B cell (primary cell): ENCODE measurements around the gene FAM13B. TPM values are rescaled to one million over a fixed set of nuclear protein-coding genes. Genes with fewer than 3 reads are reported as not detected.
"Not testable (repeated sequence)": the region's sequence is repeated elsewhere in the genome, so short reads cannot be mapped to it uniquely, and the experiment has no call there.

ENCODE experiments used
- ATAC-seq: fragments of 200-7000 bp; cut with Tn5 transposase; one replicate; pipeline ENCODE4 v1.10.0; 2021; ENCODE audit warnings: low read depth, mild to moderate bottlenecking, moderate number of reproducible peaks, moderate library complexity
- CTCF ChIA-PET: fragments of 350-600 bp; sonication (Branson Sonifier 250); formaldehyde crosslinking; loops from one replicate; lab custom pipeline; 2021; ENCODE audit warnings: antibody characterized with exemption, inconsistent platforms; lab: Charles Lee
- POLR2A ChIA-PET: fragments of 350-600 bp; sonication (Branson Sonifier 250); formaldehyde crosslinking; loops from one replicate; lab custom pipeline; 2021; ENCODE audit warnings: antibody characterized with exemption; lab: Charles Lee
- DNase-seq: peaks from one replicate; pipeline ENCODE4 v3.0.0; 2013
- H2AFZ ChIP-seq: 2 replicates; pipeline ENCODE4 v1.6.1; 2012; ENCODE audit warnings: mild to moderate bottlenecking, low read depth, low read length; ENCODE audit not compliant: insufficient read depth, poor library complexity, severe bottlenecking
- H3K27ac ChIP-seq, 2 donors: 1 replicate in 1 of 2; 2 replicates in 1 of 2; pipeline ENCODE4 v1.5.1; 2012 to 2013; ENCODE audit warnings: low read length in 2 of 2, mild to moderate bottlenecking in 2 of 2, moderate library complexity in 1 of 2
- H3K27me3 ChIP-seq, 4 experiments: fragments of 200-600 bp in 1 of 4; sonication (generic) in 1 of 4; replicated peaks in 1 of 4; 1 replicate in 2 of 4; 2 replicates in 2 of 4; pipeline versions ENCODE4 v1.6.1 to v1.7.0; 2013 to 2016; ENCODE audit warnings: low read length in 3 of 4, mild to moderate bottlenecking in 2 of 4, mixed read lengths in 1 of 4, moderate library complexity in 1 of 4; ENCODE audit not compliant: insufficient read depth in 4 of 4, control insufficient read depth in 3 of 4; ENCODE audit errors: control extremely low read depth in 1 of 4
- H3K36me3 ChIP-seq, 2 experiments: replicated peaks in 1 of 2; 1 replicate in 1 of 2; 2 replicates in 1 of 2; pipeline versions ENCODE4 v1.6.1 to v1.7.1; 2013; ENCODE audit warnings: low read length in 1 of 2; ENCODE audit not compliant: insufficient read depth in 2 of 2, control insufficient read depth in 1 of 2; ENCODE audit errors: control extremely low read depth in 1 of 2, extremely low read depth in 1 of 2
- H3K4me1 ChIP-seq, 2 donors: fragments of 200-600 bp in 1 of 2; sonication (generic) in 1 of 2; 1 replicate in 1 of 2; 2 replicates in 1 of 2; pipeline versions ENCODE4 v1.5.1 to v1.6.1; 2013 to 2017; ENCODE audit warnings: low read length in 2 of 2; ENCODE audit not compliant: control insufficient read depth in 2 of 2, insufficient read depth in 2 of 2
- H3K4me2 ChIP-seq: replicated peaks from 2 replicates; pipeline ENCODE3; 2012; ENCODE audit warnings: mild to moderate bottlenecking, low read depth, low read length; ENCODE audit not compliant: poor library complexity, severe bottlenecking
- H3K4me3 ChIP-seq, 5 experiments: fragments of 200-600 bp in 1 of 5; sonication (generic) in 1 of 5; 1 replicate in 3 of 5; 2 replicates in 2 of 5; pipeline versions ENCODE4 v1.5.1 to v1.7.0; 2011 to 2016; ENCODE audit warnings: low read length in 4 of 5, mild to moderate bottlenecking in 4 of 5, low read depth in 2 of 5, control low read depth in 1 of 5, moderate library complexity in 1 of 5; ENCODE audit not compliant: insufficient read depth in 1 of 5; ENCODE audit errors: control extremely low read depth in 1 of 5, extremely low read depth in 1 of 5
- H3K79me2 ChIP-seq: fragments of 200-600 bp; sonication (generic); one replicate; pipeline ENCODE4 v1.6.0; 2016; ENCODE audit warnings: low read length; ENCODE audit not compliant: control insufficient read depth, insufficient read depth
- H3K9ac ChIP-seq: fragments of 200-600 bp; sonication (generic); 2 replicates; pipeline ENCODE4 v1.6.1; 2017; ENCODE audit warnings: mild to moderate bottlenecking, low read length, moderate library complexity
- H3K9me3 ChIP-seq, 3 donors: one replicate each; pipeline versions ENCODE4 v1.6.1 to v1.7.1; 2013; ENCODE audit warnings: low read length in 2 of 3; ENCODE audit not compliant: control insufficient read depth in 2 of 3, insufficient read depth in 1 of 3; ENCODE audit errors: control extremely low read depth in 1 of 3
- H4K20me1 ChIP-seq: 2 replicates; pipeline ENCODE4 v1.6.0; 2012; ENCODE audit warnings: mild to moderate bottlenecking, low read length; ENCODE audit not compliant: insufficient read depth, control insufficient read depth, poor library complexity, severe bottlenecking
- H3K27ac Mint-ChIP-seq: one replicate; pipeline ENCODE4 v1.8.0; 2021; ENCODE audit warnings: mixed read lengths
- H3K27me3 Mint-ChIP-seq: one replicate; pipeline ENCODE4 v1.8.0; 2021; ENCODE audit warnings: mixed read lengths
- H3K4me1 Mint-ChIP-seq: one replicate; pipeline ENCODE4 v1.8.0; 2021; ENCODE audit warnings: mixed read lengths
- H3K4me3 Mint-ChIP-seq: one replicate; pipeline ENCODE4 v1.8.0; 2021; ENCODE audit warnings: mixed read lengths
- H3K9me3 Mint-ChIP-seq: one replicate; pipeline ENCODE4 v1.8.0; 2022; ENCODE audit warnings: mixed read lengths; ENCODE audit not compliant: insufficient read depth
- CTCF ChIP-seq: fragments of 200-600 bp; IDR thresholded peaks from one replicate; pipeline ENCODE4 v1.8.0; 2022; ENCODE audit warnings: antibody characterized with exemption, mild to moderate bottlenecking
- EZH2 ChIP-seq: IDR thresholded peaks from 2 replicates; pipeline ENCODE4 v1.6.1; 2012; ENCODE audit warnings: borderline replicate concordance, low read depth, mild to moderate bottlenecking, moderate library complexity, low read length; ENCODE audit not compliant: insufficient read depth, poor library complexity, severe bottlenecking
- WGBS: methylation state at CpG from one replicate; pipeline ENCODE4 v1.1.5; 2013; ENCODE audit warnings: missing lambda C conversion rate; ENCODE audit not compliant: insufficient coverage; 5-methylcytosine and 5-hydroxymethylcytosine counted together
- intact Hi-C: fragments of 100-400 bp; cut with micrococcal nuclease; formaldehyde crosslinking; loops from one replicate; pipeline ENCODE4 v1.10.0; 2022
- polyA plus RNA-seq: library from polyadenylated mRNA; depleted of rRNA; stranded (reverse); fragments of >200 nt; gene quantifications from 2 replicates; pipeline ENCODE4 v1.2.3, GENCODE V29; 2012
- total RNA-seq, 2 donors: library from RNA; stranded (reverse); fragments of 120-200 nt in 1 of 2; gene quantifications; 1 replicate in 1 of 2; 2 replicates in 1 of 2; pipeline versions ENCODE4 v1.2.3 to v1.2.4, GENCODE V29; 2013 to 2022

Gene FAM13B
- total and polyA plus RNA-seq, 2 donors (not counting 1 experiment from before 2014, with no cell fraction given) = 17.3 to 118 TPM

GRCh38 chr5:137954131-137954879 is 78.6 kb downstream of the FAM13B start:
- H3K4me3 Mint-ChIP-seq = no peak overlapping the region
- Histone ChIP-seq H2AFZ (no peak overlapping the region), H3K9ac (no peak overlapping the region), H3K9me3 (no peaks in the 10 kb centered on the region), H3K36me3 (peaks cover 7 to 89% of the 10 kb centered on the region in 2 experiments), H3K4me1 (no peaks in the 10 kb centered on the region), H3K4me2 (no peak overlapping the region), H4K20me1 (no peaks in the 10 kb centered on the region), H3K79me2 (no peaks in the 10 kb centered on the region), H3K27ac (no peak overlapping the region), H3K4me3 (no peak overlapping the region), H3K27me3 (no peaks in the 10 kb centered on the region)
- no peaks in the 10 kb centered on the region for H3K9me3 Mint-ChIP-seq
- H3K27ac Mint-ChIP-seq = peak overlapping the region; percentile 20
- ChIA-PET CTCF (interaction anchor here (0.9 to 1.8 kb wide), 4 partner anchors 8 to 175 kb away, joined by 3 to 11 read pairs (median 4); no protein-coding TSS in a partner anchor), POLR2A (no interaction called here)
- WGBS = 94% methylated on average over 2 of the region's 9 CpGs
- no peak for TF ChIP-seq EZH2
- no peak for TF ChIP-seq CTCF
- no peak for ATAC-seq
- no peaks in the 10 kb centered on the region for H3K4me1 Mint-ChIP-seq
- H3K27me3 Mint-ChIP-seq = no peaks in the 10 kb centered on the region
- no peak for DNase-seq
- intact Hi-C loops = no loop called here

- Mint-ChIP-seq H3K4me1 (no peaks in the 10 kb centered on the region), H3K9me3 (no peaks in the 10 kb centered on the region), H3K27ac (no peak overlapping the region), H3K27me3 (no peaks in the 10 kb centered on the region), H3K4me3 (no peak overlapping the region)
- ChIA-PET CTCF (no interaction called here), POLR2A (no interaction called here)
- no CpG with 5 or more reads among the region's 1 CpG for WGBS
- Histone ChIP-seq H3K9ac (no peak overlapping the region), H3K4me3 (no peak overlapping the region), H2AFZ (no peak overlapping the region), H3K27ac (no peak overlapping the region), H3K27me3 (no peaks in the 10 kb centered on the region), H3K36me3 (peaks cover 16 to 89% of the 10 kb centered on the region in 2 experiments), H3K9me3 (no peaks in the 10 kb centered on the region), H3K4me1 (no peaks in the 10 kb centered on the region), H4K20me1 (no peaks in the 10 kb centered on the region), H3K4me2 (no peak overlapping the region), H3K79me2 (no peaks in the 10 kb centered on the region)
- DNase-seq = no peak
- intact Hi-C loops = no loop called here
- no peak for TF ChIP-seq EZH2
- TF ChIP-seq CTCF = no peak
- ATAC-seq = no peak
These were observed 87.1 kb downstream of the FAM13B start for GRCh38 chr5:137945825-137946224.

GRCh38 chr5:137944280-137944679 is 88.6 kb downstream of the FAM13B start:
- POLR2A ChIA-PET = not testable (repeated sequence)

More at GRCh38 chr5:137944280-137944679, 88.6 kb downstream of the FAM13B start:
- ATAC-seq, H2AFZ ChIP-seq, H3K27ac ChIP-seq, H3K79me2 ChIP-seq, intact Hi-C loops, H3K4me2 ChIP-seq, H3K27me3 Mint-ChIP-seq, CTCF ChIA-PET, H3K27ac Mint-ChIP-seq, H3K9me3 ChIP-seq, H3K4me3 Mint-ChIP-seq, H3K4me3 ChIP-seq, H3K4me1 ChIP-seq, H4K20me1 ChIP-seq, H3K4me1 Mint-ChIP-seq, DNase-seq, H3K9ac ChIP-seq, H3K9me3 Mint-ChIP-seq, H3K27me3 ChIP-seq: not testable (repeated sequence)
- peaks cover 21 to 88% of the 10 kb centered on the region in 2 experiments for H3K36me3 ChIP-seq
- 100% methylated on average over 3 of the region's 4 CpGs for WGBS
